Activated naive CD8-positive, alpha-beta T cell treated with anti-CD3 and anti-CD28 coated beads, Interleukin-2, amount 10 ng/mL, durations not matched to agents 7 days and 5 days (primary cell): ENCODE results near the gene NEK2. TPM values are rescaled to one million over a fixed set of nuclear protein-coding genes. Genes with fewer than 3 reads are reported as not detected.
"Not testable (repeated sequence)": the region's sequence is repeated elsewhere in the genome, so short reads cannot be mapped to it uniquely, and the experiment has no call there.

Experiments used
- ATAC-seq: fragments of 150-1000 bp; cut with Tn5 transposase; one replicate; pipeline ENCODE4 v1.10.0; 2021; ENCODE audit warnings: low read depth, moderate library complexity
- POLR2A ChIA-PET: fragments of 350-600 bp; sonication (Branson Sonifier 250); formaldehyde crosslinking; loops from one replicate; lab custom pipeline; 2021; ENCODE audit warnings: antibody characterized with exemption; lab: Charles Lee
- DNase-seq: peaks from one replicate; pipeline ENCODE4 v3.0.0; 2021
- H3K27ac Mint-ChIP-seq: one replicate; pipeline ENCODE4 v1.8.0; 2022; ENCODE audit warnings: mild to moderate bottlenecking, mixed read lengths
- H3K27me3 Mint-ChIP-seq: one replicate; pipeline ENCODE4 v1.8.0; 2022; ENCODE audit warnings: mild to moderate bottlenecking, moderate library complexity, mixed read lengths
- H3K36me3 Mint-ChIP-seq: one replicate; pipeline ENCODE4 v1.8.0; 2021; ENCODE audit warnings: mild to moderate bottlenecking, mixed read lengths
- H3K4me1 Mint-ChIP-seq: one replicate; pipeline ENCODE4 v1.8.0; 2021; ENCODE audit warnings: mixed read lengths
- H3K4me3 Mint-ChIP-seq: one replicate; pipeline ENCODE4 v1.8.0; 2022; ENCODE audit warnings: mild to moderate bottlenecking, moderate library complexity, mixed read lengths
- H3K9me3 Mint-ChIP-seq: one replicate; pipeline ENCODE4 v1.8.0; 2021; ENCODE audit warnings: mixed read lengths
- total RNA-seq, 2 experiments: library from RNA; stranded (reverse); gene quantifications; one replicate each; pipeline ENCODE4 v1.2.3, GENCODE V29; 2021

Gene NEK2
- total RNA-seq, 2 experiments from 2014 or later = 31.8 to 32.7 TPM

DNA sequence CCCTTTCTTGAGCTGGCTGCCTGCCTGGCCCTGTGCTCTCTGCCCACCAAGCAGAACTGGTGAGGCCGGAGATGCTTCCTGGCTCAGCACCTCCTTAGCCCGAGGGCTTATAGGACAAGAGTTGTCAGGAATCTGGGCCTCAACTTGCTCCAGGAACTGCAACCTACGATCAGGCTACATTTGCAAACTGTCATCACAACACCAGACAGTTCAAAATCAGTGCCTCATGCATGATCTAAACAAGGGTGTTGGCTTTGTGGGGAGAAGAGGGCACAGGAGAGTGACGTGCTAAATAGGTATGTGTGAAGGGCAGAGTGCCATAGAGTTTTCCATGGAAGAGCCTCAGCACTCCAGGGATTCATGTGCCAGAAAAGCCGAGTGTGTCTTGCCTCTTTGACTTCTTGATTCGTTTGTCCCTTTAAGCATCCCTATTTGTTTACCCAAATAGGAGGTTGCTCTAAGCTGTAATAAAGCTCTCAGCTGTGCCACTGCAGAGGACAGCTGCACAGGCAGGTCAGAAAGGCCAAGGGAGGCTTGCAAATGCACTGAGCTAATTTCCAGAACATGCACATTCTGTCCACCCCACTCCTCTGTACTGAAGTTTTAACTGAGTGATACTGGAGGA lies 30.2 kb upstream of the NEK2 start:
- no peak overlapping the region for H3K27ac Mint-ChIP-seq

DNA sequence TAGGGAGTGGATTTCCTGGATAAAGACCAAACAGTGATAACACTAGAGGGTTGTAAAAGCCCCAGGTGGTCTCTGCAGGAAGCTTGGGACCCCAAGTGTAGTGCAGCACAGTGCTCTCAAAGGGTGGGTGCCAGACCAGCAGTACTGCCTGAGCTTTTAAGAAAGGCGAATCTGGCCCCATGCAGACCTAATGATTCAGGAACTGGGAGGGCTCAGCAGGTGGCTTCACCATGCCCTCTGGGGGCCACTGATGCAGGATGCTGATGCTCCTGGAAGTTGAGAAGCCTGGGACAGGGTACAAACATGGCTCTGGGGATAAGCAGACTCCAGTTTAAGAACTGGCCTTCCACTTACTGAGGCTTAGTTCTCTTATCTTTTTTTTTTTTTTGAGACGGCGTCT lies 29.1 kb upstream of the NEK2 start:
- H3K4me3 Mint-ChIP-seq = no peak overlapping the region
- ATAC-seq (no peak), DNase-seq (no peak)
- H3K27me3 Mint-ChIP-seq = peaks cover 8% of the 10 kb centered on the region
- no peak overlapping the region for H3K27ac Mint-ChIP-seq
- POLR2A ChIA-PET = no interaction called here
- H3K4me1 Mint-ChIP-seq = peaks cover under 1% of the 10 kb centered on the region
- no peaks in the 10 kb centered on the region for H3K36me3 Mint-ChIP-seq
- H3K9me3 Mint-ChIP-seq = no peaks in the 10 kb centered on the region

More for the DNA sequence above, 30.2 kb upstream of the NEK2 start:
- Mint-ChIP-seq H3K36me3 (no peaks in the 10 kb centered on the region), H3K4me1 (peaks cover 1% of the 10 kb centered on the region), H3K9me3 (no peaks in the 10 kb centered on the region), H3K27me3 (peaks cover 8% of the 10 kb centered on the region), H3K4me3 (no peak overlapping the region)
- POLR2A ChIA-PET = interaction anchor here (0.7 kb wide), 1 partner anchor 163 kb away, joined by 3 read pairs; no protein-coding TSS in a partner anchor
- DNase-seq (no peak), ATAC-seq (no peak)

DNA sequence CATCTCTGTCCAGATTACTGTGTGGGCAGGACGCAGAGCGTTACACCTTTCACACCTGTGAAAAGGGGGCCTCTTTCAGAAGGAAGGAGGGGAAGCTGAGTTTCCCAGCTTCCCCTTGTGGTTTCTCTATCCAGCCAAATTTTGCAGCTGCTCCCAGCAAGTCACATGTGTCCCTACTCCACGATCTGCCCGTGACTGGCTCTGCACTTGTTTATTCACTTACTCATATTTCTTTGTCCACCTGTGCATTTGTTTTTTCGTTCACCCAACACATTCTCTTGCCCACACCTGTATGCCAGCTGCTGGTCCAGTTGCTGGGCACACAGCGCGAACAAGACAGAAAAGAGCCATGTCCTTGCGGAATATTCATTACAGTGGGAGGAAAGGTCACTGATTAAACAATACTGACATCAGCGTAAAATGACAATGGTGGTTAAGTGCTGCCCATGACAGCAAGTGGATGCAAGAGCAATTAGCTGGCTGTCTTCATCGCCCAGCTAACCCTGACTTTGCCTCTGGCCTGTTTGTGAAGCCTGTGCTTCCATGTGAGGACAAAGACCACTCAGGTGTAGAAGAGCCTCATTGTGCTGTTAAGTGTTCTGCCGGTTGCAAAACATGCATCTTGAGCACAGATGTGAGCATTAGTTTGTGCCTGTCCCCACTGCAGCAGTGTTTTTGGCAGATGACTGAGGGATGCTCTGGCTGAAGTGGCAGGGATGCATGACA lies 28.6 kb upstream of the NEK2 start:
- no peak for ATAC-seq
- DNase-seq = no peak
- Mint-ChIP-seq H3K36me3 (no peaks in the 10 kb centered on the region), H3K4me1 (peaks cover 4% of the 10 kb centered on the region), H3K4me3 (no peak overlapping the region), H3K27me3 (peaks cover 8% of the 10 kb centered on the region), H3K9me3 (no peaks in the 10 kb centered on the region), H3K27ac (no peak overlapping the region)
- POLR2A ChIA-PET = no interaction called here

- H3K27me3 Mint-ChIP-seq = peaks cover 8% of the 10 kb centered on the region
- H3K36me3 Mint-ChIP-seq = no peaks in the 10 kb centered on the region
- H3K4me3 Mint-ChIP-seq = no peak overlapping the region
- POLR2A ChIA-PET = no interaction called here
- ATAC-seq (no peak), DNase-seq (no peak)
- H3K4me1 Mint-ChIP-seq = peaks cover 22% of the 10 kb centered on the region
- no peaks in the 10 kb centered on the region for H3K9me3 Mint-ChIP-seq
- no peak overlapping the region for H3K27ac Mint-ChIP-seq
Measured at GRCh38 chr1:211701733-211702132, 26.3 kb upstream of the NEK2 start.

DNA sequence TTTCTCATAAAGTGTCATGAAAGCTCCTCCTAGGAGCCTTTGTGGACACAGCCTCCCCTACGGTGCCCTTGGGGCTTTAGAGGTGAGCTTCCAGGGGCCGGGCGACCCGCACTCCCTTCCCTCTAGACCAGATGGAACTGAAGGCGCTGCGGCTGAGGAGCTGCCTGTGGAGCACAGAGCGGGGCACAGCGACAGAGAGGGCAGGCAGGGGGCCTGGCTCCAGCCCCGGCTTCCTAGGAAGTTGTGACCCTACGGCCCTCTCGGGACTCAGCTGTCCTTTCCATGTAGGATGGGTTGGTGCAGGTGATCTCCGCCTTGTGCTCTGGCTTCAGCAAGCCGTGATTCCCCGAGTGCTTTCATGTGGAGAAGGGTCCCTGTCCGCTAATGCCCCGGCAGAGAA lies 23.6 kb upstream of the NEK2 start:
- Mint-ChIP-seq H3K27me3 (peaks cover 8% of the 10 kb centered on the region), H3K4me1 (peaks cover 40% of the 10 kb centered on the region), H3K9me3 (no peaks in the 10 kb centered on the region), H3K27ac (no peak overlapping the region), H3K4me3 (peak overlapping the region; percentile 63), H3K36me3 (peaks cover 2% of the 10 kb centered on the region)
- POLR2A ChIA-PET = interaction anchor here (1.2 to 2.8 kb wide), 5 partner anchors 40 to 337 kb away, joined by 4 to 11 read pairs (median 7); partner anchors contain the start of genes DTL, INTS7 and LPGAT1
- no peak for DNase-seq
- ATAC-seq = no peak

DNA sequence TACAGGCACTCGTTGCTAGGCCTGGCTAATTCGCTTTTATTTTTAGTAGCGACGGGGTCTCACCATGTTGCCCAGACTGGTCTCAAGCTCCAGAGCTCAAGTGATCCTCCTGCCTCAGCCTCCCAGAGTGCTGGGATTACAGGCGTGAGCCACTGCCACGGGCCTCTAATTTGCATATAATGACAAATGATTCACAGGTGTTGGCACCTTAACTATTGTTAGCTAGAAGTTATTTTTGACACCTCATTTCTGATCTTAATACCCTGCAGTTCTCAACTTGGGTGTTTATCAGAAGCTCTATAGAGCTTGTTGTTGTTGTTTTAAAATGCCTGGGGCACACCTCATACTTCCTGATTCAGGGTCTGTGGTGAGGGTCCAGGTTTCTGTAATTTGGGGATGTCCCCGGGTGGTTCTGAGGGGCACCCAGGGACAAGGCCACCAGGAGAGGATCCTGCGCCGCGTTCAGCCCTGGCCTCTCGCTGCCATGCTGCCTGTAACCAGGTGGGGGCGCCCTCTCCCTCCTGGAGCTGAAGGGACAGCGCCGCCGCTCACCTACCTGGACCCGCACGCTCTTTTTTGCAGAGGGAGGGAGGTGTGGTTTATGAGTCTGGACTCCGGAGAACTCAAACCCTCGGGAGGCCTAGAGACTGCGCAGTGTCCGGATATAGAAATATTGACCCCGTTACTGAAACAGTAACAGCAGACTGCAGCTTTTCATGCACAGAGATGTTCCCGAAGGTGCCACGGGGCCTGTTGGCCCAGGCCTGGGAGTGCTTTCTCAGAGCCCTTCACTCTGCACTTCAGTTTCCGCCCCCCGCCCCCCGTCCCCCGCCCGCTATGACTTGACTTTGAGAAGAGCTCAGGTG lies 23.0 kb upstream of the NEK2 start:
- H3K27ac Mint-ChIP-seq = peak overlapping the region; percentile 60
- peaks cover 42% of the 10 kb centered on the region for H3K4me1 Mint-ChIP-seq
- POLR2A ChIA-PET = interaction anchor here (0.6 to 2.8 kb wide), 9 partner anchors 17 to 743 kb away, joined by 3 to 11 read pairs (median 5); partner anchors contain the start of genes DTL, INTS7 and LPGAT1
- DNase-seq (peak; percentile 92), ATAC-seq (peak; percentile 89)
- peak overlapping the region; percentile 63 for H3K4me3 Mint-ChIP-seq
- peaks cover 4% of the 10 kb centered on the region for H3K36me3 Mint-ChIP-seq
- peaks cover 8% of the 10 kb centered on the region for H3K27me3 Mint-ChIP-seq
- peaks cover 1% of the 10 kb centered on the region for H3K9me3 Mint-ChIP-seq

DNA sequence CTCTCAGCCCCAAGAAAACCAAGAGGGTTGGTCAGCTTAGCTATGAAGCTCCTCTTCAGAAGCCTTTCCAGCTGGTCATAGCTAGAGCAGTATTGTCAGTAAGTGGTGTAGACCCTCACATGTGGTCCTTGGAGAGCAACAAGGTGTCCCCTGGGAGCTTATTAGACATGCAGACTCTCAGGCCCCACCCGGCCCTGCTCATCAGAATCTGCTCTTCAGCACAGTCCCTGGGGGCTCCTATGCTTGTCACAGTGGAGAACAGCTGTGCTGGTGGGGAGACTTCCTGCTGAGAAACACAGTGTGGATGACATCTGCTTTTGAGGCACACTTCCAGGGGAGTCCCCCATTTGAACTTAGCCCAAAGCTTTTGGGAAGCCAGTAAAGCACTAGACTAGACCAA lies 21.9 kb upstream of the NEK2 start:
- H3K27ac Mint-ChIP-seq = no peak overlapping the region
- H3K4me1 Mint-ChIP-seq = peaks cover 42% of the 10 kb centered on the region
- peaks cover 9% of the 10 kb centered on the region for H3K27me3 Mint-ChIP-seq
- H3K36me3 Mint-ChIP-seq = peaks cover 4% of the 10 kb centered on the region
- no peak overlapping the region for H3K4me3 Mint-ChIP-seq
- ATAC-seq (peak; percentile 55), DNase-seq (no peak)
- H3K9me3 Mint-ChIP-seq = peaks cover 3% of the 10 kb centered on the region
- POLR2A ChIA-PET = interaction anchor here (0.6 to 2.8 kb wide), 8 partner anchors 13 to 589 kb away, joined by 3 to 11 read pairs (median 4); partner anchors contain the start of genes DTL and INTS7

DNA sequence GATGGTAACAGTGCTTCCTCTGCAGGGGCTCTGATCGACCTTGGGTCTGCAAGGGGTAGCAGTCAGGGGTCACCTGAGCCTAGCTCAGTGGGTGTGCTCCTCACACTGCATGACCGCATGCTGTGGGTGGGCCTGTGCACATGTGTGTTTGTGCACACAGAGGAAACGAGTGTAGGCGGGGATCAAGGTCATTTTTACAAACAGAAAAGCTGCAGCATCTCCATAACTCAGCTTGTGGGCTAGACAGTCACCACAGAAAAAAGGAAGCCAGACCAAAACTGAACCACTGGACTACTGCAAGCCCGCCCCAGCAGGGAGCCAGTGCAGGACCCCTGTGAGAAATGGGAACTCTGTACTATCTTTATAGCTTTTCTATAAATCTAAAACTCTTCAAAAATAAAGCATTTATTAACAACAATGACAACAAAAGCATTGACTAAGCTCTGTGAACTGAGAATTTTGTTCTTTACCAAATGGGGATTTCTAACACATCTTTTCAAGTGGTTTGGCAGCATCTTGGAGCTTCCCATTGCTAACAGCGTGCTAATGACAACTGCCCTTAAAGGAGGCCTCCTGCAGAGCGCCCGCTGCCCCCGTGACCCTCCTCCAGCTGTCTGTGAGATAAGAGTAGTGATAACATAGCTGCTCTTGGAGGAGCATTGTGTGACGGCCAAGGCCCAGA lies 19.9 kb upstream of the NEK2 start:
- POLR2A ChIA-PET = interaction anchor here (0.9 to 1.5 kb wide), 2 partner anchors 15 to 340 kb away, joined by 4 to 8 read pairs; partner anchors contain the start of genes DTL and INTS7
- H3K27ac Mint-ChIP-seq = no peak overlapping the region
- peaks cover 4% of the 10 kb centered on the region for H3K36me3 Mint-ChIP-seq
- peaks cover 3% of the 10 kb centered on the region for H3K9me3 Mint-ChIP-seq
- DNase-seq = peak; percentile 47
- ATAC-seq = peak; percentile 24
- H3K27me3 Mint-ChIP-seq = peaks cover 2% of the 10 kb centered on the region
- peaks cover 42% of the 10 kb centered on the region for H3K4me1 Mint-ChIP-seq
- H3K4me3 Mint-ChIP-seq = peak overlapping the region; percentile 56

DNA sequence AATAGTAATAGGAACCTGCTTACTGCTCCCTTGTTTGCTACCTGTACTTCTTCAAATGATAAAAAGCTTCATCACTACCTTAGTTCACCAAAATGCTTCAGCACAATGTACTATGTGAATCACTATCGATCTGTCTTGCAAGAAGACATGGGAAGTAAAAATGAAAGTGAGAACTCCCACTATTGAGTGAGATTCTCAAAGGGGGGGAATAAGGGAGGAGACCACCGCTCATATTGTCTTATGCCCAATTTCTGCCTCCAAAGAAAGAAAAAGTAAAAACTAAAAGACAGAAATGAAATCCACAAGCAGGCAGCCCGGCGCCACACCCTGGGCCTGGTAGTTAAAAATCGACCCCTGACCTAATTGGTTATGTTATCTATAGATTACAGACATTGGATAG lies 18.5 kb upstream of the NEK2 start:
- H3K36me3 Mint-ChIP-seq, H3K9me3 Mint-ChIP-seq, DNase-seq, ATAC-seq, H3K4me3 Mint-ChIP-seq, H3K27ac Mint-ChIP-seq, POLR2A ChIA-PET, H3K27me3 Mint-ChIP-seq: not testable (repeated sequence)
- peaks cover 37% of the 10 kb centered on the region for H3K4me1 Mint-ChIP-seq

DNA sequence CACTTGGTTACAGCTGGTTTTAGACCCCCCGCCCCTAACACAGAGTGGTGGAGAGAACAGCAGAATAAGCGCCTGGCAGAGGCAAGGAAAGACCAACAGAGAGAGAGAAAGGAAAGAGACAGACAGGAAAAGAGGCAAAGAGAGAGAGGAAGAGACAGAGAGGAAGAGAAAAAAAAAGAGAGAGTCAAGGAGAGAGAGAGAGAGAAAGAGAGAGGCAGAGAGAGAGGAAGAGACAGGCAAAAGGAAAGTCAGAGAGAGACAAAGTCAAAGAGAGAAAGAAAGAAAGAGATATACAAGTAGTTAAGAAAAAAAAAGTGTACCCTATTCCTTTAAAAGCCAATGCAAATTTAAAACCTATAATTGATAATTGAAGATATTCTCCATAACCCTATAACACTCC lies 13.0 kb upstream of the NEK2 start:
- Mint-ChIP-seq H3K36me3 (no peaks in the 10 kb centered on the region), H3K27ac (peak overlapping the region; percentile 14)
- POLR2A ChIA-PET = no interaction called here

DNA sequence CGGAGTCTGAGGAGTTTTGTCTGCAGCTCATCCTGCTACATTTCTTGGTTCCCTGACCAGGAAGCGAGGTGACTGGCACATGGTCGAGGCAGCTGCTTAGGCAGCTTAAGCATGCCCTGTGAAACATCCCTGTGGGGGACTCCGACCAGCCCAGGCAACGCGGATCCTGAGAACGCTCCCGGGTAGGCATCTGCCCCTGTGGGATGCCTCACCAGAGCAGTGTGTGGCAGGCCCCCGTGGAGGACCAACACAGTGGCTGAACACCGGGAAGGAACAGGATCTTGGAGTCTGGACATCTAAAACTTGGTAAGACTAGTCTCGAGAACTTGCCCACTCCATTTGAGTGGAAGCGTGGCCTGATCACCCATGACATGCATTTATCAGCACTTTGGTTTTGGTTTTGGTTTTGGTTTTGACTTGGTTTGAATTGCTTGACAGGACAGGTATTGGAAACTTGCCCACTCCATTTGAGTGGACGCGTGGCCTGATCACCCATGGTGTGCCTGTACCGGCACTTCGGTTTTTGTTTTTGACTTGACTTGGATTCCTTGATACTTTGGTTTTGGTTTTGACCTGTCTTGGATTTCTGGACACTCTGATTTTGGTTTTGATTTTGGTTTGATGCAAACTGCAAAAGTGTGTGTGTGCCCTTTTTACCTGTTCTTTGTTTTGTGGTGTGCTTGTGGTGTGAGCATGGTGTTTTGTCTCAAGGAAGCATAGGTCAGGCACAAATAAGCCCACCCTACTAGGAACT lies 12.2 kb upstream of the NEK2 start:
- no peak for DNase-seq
- POLR2A ChIA-PET = no interaction called here
- H3K27me3 Mint-ChIP-seq = peaks cover 2% of the 10 kb centered on the region

More for the DNA sequence above, 13.0 kb upstream of the NEK2 start:
- peaks cover 2% of the 10 kb centered on the region for H3K27me3 Mint-ChIP-seq
- peak overlapping the region; percentile 21 for H3K4me3 Mint-ChIP-seq
- ATAC-seq = no peak
- H3K4me1 Mint-ChIP-seq = peaks cover 14% of the 10 kb centered on the region
- no peak for DNase-seq
- peaks cover 1% of the 10 kb centered on the region for H3K9me3 Mint-ChIP-seq

GRCh38 chr1:211685823-211686222 lies 10.4 kb upstream of the NEK2 start:
- H3K27me3 Mint-ChIP-seq = no peaks in the 10 kb centered on the region
- H3K4me3 Mint-ChIP-seq = no peak overlapping the region
- POLR2A ChIA-PET = no interaction called here
- H3K4me1 Mint-ChIP-seq = peaks cover 18% of the 10 kb centered on the region
- no peaks in the 10 kb centered on the region for H3K36me3 Mint-ChIP-seq
- no peak for ATAC-seq
- H3K9me3 Mint-ChIP-seq = no peaks in the 10 kb centered on the region
- H3K27ac Mint-ChIP-seq = no peak overlapping the region
- DNase-seq = no peak

More for the DNA sequence above, 12.2 kb upstream of the NEK2 start:
- Mint-ChIP-seq H3K27ac (peak overlapping the region; percentile 57), H3K9me3 (no peaks in the 10 kb centered on the region), H3K4me1 (peaks cover 14% of the 10 kb centered on the region), H3K36me3 (no peaks in the 10 kb centered on the region), H3K4me3 (peak overlapping the region; percentile 21)
- no peak for ATAC-seq
